ENCODE results near the gene LITAFD.

GRCh38 chr16:8923199-8923598, 41.0 kb downstream of the LITAFD start:
- no peak for TF ChIP-seq CTCF (IDR thresholded peaks at IDR 0.05)
- no peak for TF ChIP-seq POLR2A (IDR thresholded peaks at IDR 0.05)

All from uterus (tissue), 2 donors.